Islet of Langerhans (tissue), 1 donor: ENCODE measurements around the gene PCP4.
"Not testable (repeated sequence)": the region's sequence is repeated elsewhere in the genome, so short reads cannot be mapped to it uniquely, and the experiment has no call there.

Source experiments
- FAIRE-seq: peaks from one replicate; lab custom pipeline; 2011; peaks lifted over from hg19 to GRCh38; lab: Jason Lieb, UNC

PCP4 gene

GRCh38 chr21:39866093-39866492 lies 1.1 kb upstream of the PCP4 start:
- no peak for FAIRE-seq

GRCh38 chr21:39869141-39869818 lies 2.0 kb downstream of the PCP4 start:
- FAIRE-seq = no peak

- FAIRE-seq = peak; percentile 74
Measured at GRCh38 chr21:39873687-39874086, 6.4 kb downstream of the PCP4 start.

GRCh38 chr21:39874206-39874605 lies 7.0 kb downstream of the PCP4 start:
- peak; percentile 97 for FAIRE-seq

- FAIRE-seq = no peak
Measured at GRCh38 chr21:39874759-39875158, 7.5 kb downstream of the PCP4 start.

GRCh38 chr21:39881661-39882060 lies 14.4 kb downstream of the PCP4 start:
- no peak for FAIRE-seq

GRCh38 chr21:39882151-39882838 lies 15.1 kb downstream of the PCP4 start:
- peak; percentile 60 for FAIRE-seq

GRCh38 chr21:39882839-39883195 lies 15.6 kb downstream of the PCP4 start:
- no peak for FAIRE-seq

GRCh38 chr21:39885119-39885848 lies 18.0 kb downstream of the PCP4 start:
- no peak for FAIRE-seq

- FAIRE-seq = no peak
Measured at GRCh38 chr21:39888848-39889247, 21.6 kb downstream of the PCP4 start.

- FAIRE-seq = no peak
Measured at GRCh38 chr21:39891111-39891510, 23.9 kb downstream of the PCP4 start.

- FAIRE-seq = not testable (repeated sequence)
Measured at GRCh38 chr21:39891863-39892262, 24.6 kb downstream of the PCP4 start.

GRCh38 chr21:39900491-39900890 lies 33.3 kb downstream of the PCP4 start:
- no peak for FAIRE-seq

GRCh38 chr21:39900911-39901310 lies 33.7 kb downstream of the PCP4 start:
- FAIRE-seq = no peak

GRCh38 chr21:39902986-39903385 lies 35.7 kb downstream of the PCP4 start:
- FAIRE-seq = no peak

- FAIRE-seq = no peak
Measured at GRCh38 chr21:39904457-39904856, 37.2 kb downstream of the PCP4 start.

- FAIRE-seq = no peak
Measured at GRCh38 chr21:39908265-39908923, 41.2 kb downstream of the PCP4 start.

GRCh38 chr21:39911286-39912199 lies 44.3 kb downstream of the PCP4 start:
- no peak for FAIRE-seq

- FAIRE-seq = no peak
Measured at GRCh38 chr21:39913706-39914305, 46.6 kb downstream of the PCP4 start.

- no peak for FAIRE-seq
Measured at GRCh38 chr21:39915881-39916280, 48.6 kb downstream of the PCP4 start.

GRCh38 chr21:39918558-39918957 lies 51.3 kb downstream of the PCP4 start:
- FAIRE-seq = no peak
